Measurements from ENCODE around the gene ASGR1.

The ASGR1 gene

DNA sequence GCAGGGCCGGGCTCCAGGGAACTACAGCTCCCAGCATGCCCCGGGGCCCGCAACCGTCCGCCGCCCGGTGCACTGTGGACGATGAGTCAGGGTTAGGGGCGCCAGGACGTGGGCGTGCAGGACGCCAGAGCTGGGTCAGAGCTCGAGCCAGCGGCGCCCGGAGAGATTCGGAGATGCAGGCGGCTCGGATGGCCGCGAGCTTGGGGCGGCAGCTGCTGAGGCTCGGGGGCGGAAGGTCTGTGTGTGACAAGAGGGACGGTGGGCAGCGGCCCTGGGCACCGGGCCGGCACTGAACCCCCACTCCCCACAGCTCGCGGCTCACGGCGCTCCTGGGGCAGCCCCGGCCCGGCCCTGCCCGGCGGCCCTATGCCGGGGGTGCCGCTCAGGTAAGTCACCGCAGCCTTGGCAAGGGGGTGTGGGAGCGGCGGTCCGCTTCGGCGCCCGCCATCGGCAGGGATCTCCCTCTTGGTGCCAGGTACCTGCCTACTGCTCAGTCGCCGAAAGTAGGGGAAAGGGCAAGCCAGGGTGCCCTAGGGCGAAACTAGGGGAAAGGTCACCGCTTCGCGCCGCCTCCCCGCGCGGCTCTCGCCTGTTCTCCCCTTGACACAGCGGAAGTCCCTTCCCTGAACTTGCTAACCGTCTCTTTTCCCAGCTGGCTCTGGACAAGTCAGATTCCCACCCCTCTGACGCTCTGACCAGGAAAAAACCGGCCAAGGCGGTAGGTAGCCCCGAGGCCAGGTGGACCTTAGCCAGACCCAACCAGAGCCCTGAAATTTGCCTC, 40.8 kb upstream of the ASGR1 start, which contains the start of the genes ACADVL and DLG4 (continued):
- TF ChIP-seq ZNF394 (tag by site-specific recombination; IDR thresholded peaks at IDR 0.05; ENCODE audit: borderline replicate concordance), result peak; percentile 35; the same call in 1 of the 2 replicates
- no peak for TF ChIP-seq ZSCAN23 (tag by site-specific recombination; IDR thresholded peaks at IDR 0.05)
- TF ChIP-seq, protein P1, sequence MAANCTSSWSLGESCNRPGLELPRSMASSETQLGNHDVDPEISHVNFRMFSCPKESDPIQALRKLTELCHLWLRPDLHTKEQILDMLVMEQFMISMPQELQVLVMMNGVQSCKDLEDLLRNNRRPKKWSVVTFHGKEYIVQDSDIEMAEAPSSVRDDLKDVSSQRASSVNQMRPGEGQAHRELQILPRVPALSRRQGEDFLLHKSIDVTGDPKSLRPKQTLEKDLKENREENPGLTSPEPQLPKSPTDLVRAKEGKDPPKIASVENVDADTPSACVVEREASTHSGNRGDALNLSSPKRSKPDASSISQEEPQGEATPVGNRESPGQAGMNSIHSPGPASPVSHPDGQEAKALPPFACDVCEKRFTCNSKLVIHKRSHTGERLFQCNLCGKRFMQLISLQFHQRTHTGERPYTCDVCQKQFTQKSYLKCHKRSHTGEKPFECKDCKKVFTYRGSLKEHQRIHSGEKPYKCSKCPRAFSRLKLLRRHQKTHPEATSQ (tag by site-specific recombination; IDR thresholded peaks at IDR 0.05), result peak; percentile 93
- no peak for TF ChIP-seq ZNF37A (tag by site-specific recombination; IDR thresholded peaks at IDR 0.05)
- TF ChIP-seq ZNF19 (tag by site-specific recombination; IDR thresholded peaks at IDR 0.05; ENCODE audit: low read depth), result no peak
- TF ChIP-seq PRDM1 (tag by site-specific recombination; IDR thresholded peaks at IDR 0.05), result peak; percentile 96
- no peak; the same call in 1 of the 2 replicates for TF ChIP-seq GLIS1 (tag by site-specific recombination; IDR thresholded peaks at IDR 0.05)
- no peak for TF ChIP-seq GFI1B (tag by site-specific recombination; IDR thresholded peaks at IDR 0.05)
- TF ChIP-seq, protein P2, sequence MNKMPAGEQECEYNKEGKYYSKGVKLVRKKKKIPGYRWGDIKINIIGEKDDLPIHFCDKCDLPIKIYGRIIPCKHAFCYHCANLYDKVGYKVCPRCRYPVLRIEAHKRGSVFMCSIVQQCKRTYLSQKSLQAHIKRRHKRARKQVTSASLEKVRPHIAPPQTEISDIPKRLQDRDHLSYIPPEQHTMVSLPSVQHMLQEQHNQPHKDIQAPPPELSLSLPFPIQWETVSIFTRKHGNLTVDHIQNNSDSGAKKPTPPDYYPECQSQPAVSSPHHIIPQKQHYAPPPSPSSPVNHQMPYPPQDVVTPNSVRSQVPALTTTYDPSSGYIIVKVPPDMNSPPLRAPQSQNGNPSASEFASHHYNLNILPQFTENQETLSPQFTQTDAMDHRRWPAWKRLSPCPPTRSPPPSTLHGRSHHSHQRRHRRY (tag by site-specific recombination; IDR thresholded peaks at IDR 0.05), result no peak
- TF ChIP-seq ZNF837 (tag by site-specific recombination; IDR thresholded peaks at IDR 0.05), result no peak
- TF ChIP-seq ZNF843 (tag by site-specific recombination; IDR thresholded peaks at IDR 0.05), result peak; percentile 55; the same call in 1 of the 2 replicates
- no peak for TF ChIP-seq HOXA7 (CRISPR knock-in tag; IDR thresholded peaks at IDR 0.05; ENCODE audit: borderline replicate concordance)
- TF ChIP-seq ZNF404 (tag by site-specific recombination; IDR thresholded peaks at IDR 0.05), result no peak
- TF ChIP-seq ZNF555 (tag by site-specific recombination; conservative IDR thresholded peaks at IDR 0.05), result no peak
- no peak for TF ChIP-seq ZNF155 (tag by site-specific recombination; IDR thresholded peaks at IDR 0.05)
- no peak for TF ChIP-seq ZNF623 (tag by site-specific recombination; IDR thresholded peaks at IDR 0.05)
- 0 out of 2 replicates have a peak, but pooled peaks have one; percentile 42 for TF ChIP-seq ZXDB (tag by site-specific recombination; IDR thresholded peaks at IDR 0.05)
- TF ChIP-seq ZNF433 (tag by site-specific recombination; IDR thresholded peaks at IDR 0.05; ENCODE audit: low read depth), result no peak
- TF ChIP-seq ZNF133 (tag by site-specific recombination; IDR thresholded peaks at IDR 0.05), result no peak
- TF ChIP-seq, protein P3, sequence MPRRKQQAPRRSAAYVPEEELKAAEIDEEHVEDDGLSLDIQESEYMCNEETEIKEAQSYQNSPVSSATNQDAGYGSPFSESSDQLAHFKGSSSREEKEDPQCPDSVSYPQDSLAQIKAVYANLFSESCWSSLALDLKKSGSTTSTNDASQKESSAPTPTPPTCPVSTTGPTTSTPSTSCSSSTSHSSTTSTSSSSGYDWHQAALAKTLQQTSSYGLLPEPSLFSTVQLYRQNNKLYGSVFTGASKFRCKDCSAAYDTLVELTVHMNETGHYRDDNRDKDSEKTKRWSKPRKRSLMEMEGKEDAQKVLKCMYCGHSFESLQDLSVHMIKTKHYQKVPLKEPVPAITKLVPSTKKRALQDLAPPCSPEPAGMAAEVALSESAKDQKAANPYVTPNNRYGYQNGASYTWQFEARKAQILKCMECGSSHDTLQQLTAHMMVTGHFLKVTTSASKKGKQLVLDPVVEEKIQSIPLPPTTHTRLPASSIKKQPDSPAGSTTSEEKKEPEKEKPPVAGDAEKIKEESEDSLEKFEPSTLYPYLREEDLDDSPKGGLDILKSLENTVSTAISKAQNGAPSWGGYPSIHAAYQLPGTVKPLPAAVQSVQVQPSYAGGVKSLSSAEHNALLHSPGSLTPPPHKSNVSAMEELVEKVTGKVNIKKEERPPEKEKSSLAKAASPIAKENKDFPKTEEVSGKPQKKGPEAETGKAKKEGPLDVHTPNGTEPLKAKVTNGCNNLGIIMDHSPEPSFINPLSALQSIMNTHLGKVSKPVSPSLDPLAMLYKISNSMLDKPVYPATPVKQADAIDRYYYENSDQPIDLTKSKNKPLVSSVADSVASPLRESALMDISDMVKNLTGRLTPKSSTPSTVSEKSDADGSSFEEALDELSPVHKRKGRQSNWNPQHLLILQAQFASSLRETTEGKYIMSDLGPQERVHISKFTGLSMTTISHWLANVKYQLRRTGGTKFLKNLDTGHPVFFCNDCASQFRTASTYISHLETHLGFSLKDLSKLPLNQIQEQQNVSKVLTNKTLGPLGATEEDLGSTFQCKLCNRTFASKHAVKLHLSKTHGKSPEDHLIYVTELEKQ (tag by site-specific recombination; IDR thresholded peaks at IDR 0.05; ENCODE audit: borderline replicate concordance), result no peak
- no peak for TF ChIP-seq AEBP2 (tag by site-specific recombination; IDR thresholded peaks at IDR 0.05; ENCODE audit: borderline replicate concordance)
- TF ChIP-seq ZNF664 (tag by site-specific recombination; IDR thresholded peaks at IDR 0.05), result no peak
- no peak; the same call in 1 of the 2 replicates for TF ChIP-seq ZSCAN16 (tag by site-specific recombination; IDR thresholded peaks at IDR 0.05)
- no peak for TF ChIP-seq ZNF488 (tag by site-specific recombination; IDR thresholded peaks at IDR 0.05)
- TF ChIP-seq, protein P4, sequence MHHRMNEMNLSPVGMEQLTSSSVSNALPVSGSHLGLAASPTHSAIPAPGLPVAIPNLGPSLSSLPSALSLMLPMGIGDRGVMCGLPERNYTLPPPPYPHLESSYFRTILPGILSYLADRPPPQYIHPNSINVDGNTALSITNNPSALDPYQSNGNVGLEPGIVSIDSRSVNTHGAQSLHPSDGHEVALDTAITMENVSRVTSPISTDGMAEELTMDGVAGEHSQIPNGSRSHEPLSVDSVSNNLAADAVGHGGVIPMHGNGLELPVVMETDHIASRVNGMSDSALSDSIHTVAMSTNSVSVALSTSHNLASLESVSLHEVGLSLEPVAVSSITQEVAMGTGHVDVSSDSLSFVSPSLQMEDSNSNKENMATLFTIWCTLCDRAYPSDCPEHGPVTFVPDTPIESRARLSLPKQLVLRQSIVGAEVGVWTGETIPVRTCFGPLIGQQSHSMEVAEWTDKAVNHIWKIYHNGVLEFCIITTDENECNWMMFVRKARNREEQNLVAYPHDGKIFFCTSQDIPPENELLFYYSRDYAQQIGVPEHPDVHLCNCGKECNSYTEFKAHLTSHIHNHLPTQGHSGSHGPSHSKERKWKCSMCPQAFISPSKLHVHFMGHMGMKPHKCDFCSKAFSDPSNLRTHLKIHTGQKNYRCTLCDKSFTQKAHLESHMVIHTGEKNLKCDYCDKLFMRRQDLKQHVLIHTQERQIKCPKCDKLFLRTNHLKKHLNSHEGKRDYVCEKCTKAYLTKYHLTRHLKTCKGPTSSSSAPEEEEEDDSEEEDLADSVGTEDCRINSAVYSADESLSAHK (tag by site-specific recombination; IDR thresholded peaks at IDR 0.05), result no peak
- TF ChIP-seq KLF10 (tag by site-specific recombination; IDR thresholded peaks at IDR 0.05), result 0 out of 2 replicates have a peak, but pooled peaks have one; percentile 48
- TF ChIP-seq ZNF626 (tag by site-specific recombination; IDR thresholded peaks at IDR 0.05), result no peak
- TF ChIP-seq ZBTB1 (tag by site-specific recombination; IDR thresholded peaks at IDR 0.05), result no peak
- no peak for TF ChIP-seq ZNF571 (tag by site-specific recombination; IDR thresholded peaks at IDR 0.05)

Data from HEK293 (cell line).